Measurements from ENCODE around the gene SLC2A13.
"Not testable (repeated sequence)": the region's sequence is repeated elsewhere in the genome, so short reads cannot be mapped to it uniquely, and the experiment has no call there.

Gene SLC2A13

GRCh38 chr12:39867631-39868327 lies 238.1 kb downstream of the SLC2A13 start:
- no peak for DNase-seq (ENCODE audit: low spot score)

GRCh38 chr12:39866135-39866534 lies 239.7 kb downstream of the SLC2A13 start:
- no peak for DNase-seq (ENCODE audit: low spot score)

- DNase-seq (ENCODE audit: low spot score) = no peak
Observed at GRCh38 chr12:39860695-39861094, 245.2 kb downstream of the SLC2A13 start.

- DNase-seq (ENCODE audit: low spot score) = no peak
Observed at GRCh38 chr12:39853003-39853402, 252.9 kb downstream of the SLC2A13 start.

GRCh38 chr12:39852346-39852745 lies 253.5 kb downstream of the SLC2A13 start:
- DNase-seq (ENCODE audit: low spot score) = no peak

GRCh38 chr12:39848218-39848617 lies 257.7 kb downstream of the SLC2A13 start:
- not testable (repeated sequence) for DNase-seq (ENCODE audit: low spot score)

GRCh38 chr12:39846971-39847650 lies 258.8 kb downstream of the SLC2A13 start:
- no peak for DNase-seq (ENCODE audit: low spot score)

GRCh38 chr12:39846304-39846703 lies 259.6 kb downstream of the SLC2A13 start:
- DNase-seq (ENCODE audit: low spot score) = no peak

- no peak for DNase-seq (ENCODE audit: low spot score)
Observed at GRCh38 chr12:39840422-39840821, 265.5 kb downstream of the SLC2A13 start.

GRCh38 chr12:39839072-39839471 lies 266.8 kb downstream of the SLC2A13 start:
- DNase-seq (ENCODE audit: low spot score) = no peak

GRCh38 chr12:39835517-39836489 lies 270.1 kb downstream of the SLC2A13 start:
- DNase-seq (ENCODE audit: low spot score) = no peak

- no peak for DNase-seq (ENCODE audit: low spot score)
Observed at GRCh38 chr12:39831587-39832315, 274.1 kb downstream of the SLC2A13 start.

- DNase-seq (ENCODE audit: low spot score) = no peak
Observed at GRCh38 chr12:39830852-39831520, 274.9 kb downstream of the SLC2A13 start.

- DNase-seq (ENCODE audit: low spot score) = no peak
Observed at GRCh38 chr12:39830171-39830570, 275.7 kb downstream of the SLC2A13 start.

- DNase-seq (ENCODE audit: low spot score) = no peak
Observed at GRCh38 chr12:39824505-39825212, 281.2 kb downstream of the SLC2A13 start.

GRCh38 chr12:39816671-39817185 lies 289.2 kb downstream of the SLC2A13 start:
- no peak for DNase-seq (ENCODE audit: low spot score)

- no peak for DNase-seq (ENCODE audit: low spot score)
Observed at GRCh38 chr12:39815746-39816145, 290.1 kb downstream of the SLC2A13 start.

GRCh38 chr12:39814626-39815025 lies 291.3 kb downstream of the SLC2A13 start:
- no peak for DNase-seq (ENCODE audit: low spot score)

- DNase-seq (ENCODE audit: low spot score) = no peak
Observed at GRCh38 chr12:39813776-39814175, 292.1 kb downstream of the SLC2A13 start.

GRCh38 chr12:39812456-39812855 lies 293.4 kb downstream of the SLC2A13 start:
- not testable (repeated sequence) for DNase-seq (ENCODE audit: low spot score)
